Prostate gland (tissue), 2 donors: ENCODE measurements around the gene PAQR8. TPM values are rescaled to one million over a fixed set of nuclear protein-coding genes. Genes with fewer than 3 reads are reported as not detected.

Experiments used
- DNase-seq: peaks from one replicate; pipeline ENCODE4 v3.0.0-alpha.2; 2019; ENCODE audit warnings: low spot score
- H3K27ac ChIP-seq, 2 donors: fragments of 200-600 bp; sonication (generic); 2 replicates each; pipeline ENCODE4 v1.5.1; 2017 to 2019
- H3K27me3 ChIP-seq: fragments of 200-600 bp; sonication (generic); replicated peaks from 2 replicates; pipeline ENCODE4 v1.5.1; 2019; ENCODE audit not compliant: insufficient read depth
- H3K36me3 ChIP-seq, 2 donors: fragments of 200-600 bp; sonication (generic); 1 replicate in 1 of 2; 2 replicates in 1 of 2; pipeline versions ENCODE4 v1.5.1 to v1.8.1; 2017 to 2019
- H3K4me1 ChIP-seq: fragments of 200-600 bp; sonication (generic); replicated peaks from 2 replicates; pipeline ENCODE4 v1.5.1; 2019
- H3K4me3 ChIP-seq, 2 donors: fragments of 200-600 bp; sonication (generic); 2 replicates each; pipeline ENCODE4 v1.5.1; 2017 to 2019
- H3K9me3 ChIP-seq: fragments of 200-600 bp; sonication (generic); 2 replicates; pipeline ENCODE4 v1.5.1; 2017
- POLR2A ChIP-seq: fragments of 450-650 bp; IDR thresholded peaks from one replicate; pipeline ENCODE4 v1.6.1; 2016; ENCODE audit warnings: antibody characterized with exemption, mild to moderate bottlenecking
- POLR2AphosphoS5 ChIP-seq: sonication (generic); formaldehyde crosslinking; IDR thresholded peaks from one replicate; pipeline ENCODE4 v1.6.1; 2017; ENCODE audit warnings: antibody characterized with exemption
- WGBS: methylation state at CpG from one replicate; pipeline ENCODE4 v1.1.5; 2018; 5-methylcytosine and 5-hydroxymethylcytosine counted together
- intact Hi-C: fragments of 100-400 bp; cut with DNase I; formaldehyde crosslinking; loops from one replicate; pipeline ENCODE4 v1.14.2; 2022
- total RNA-seq, 2 donors: library from RNA; depleted of rRNA; stranded (reverse); fragments of >200 nt; gene quantifications; one replicate each; pipeline ENCODE4 v1.1.0, GENCODE V29; 2016
- TF ChIP-seq, protein P1 (sequence below), 4 experiments: fragments of 200-600 bp in 2 of 4; fragments of 450-650 bp in 2 of 4; sonication (generic) in 2 of 4; IDR thresholded peaks; 1 replicate in 3 of 4; 2 replicates in 1 of 4; pipeline ENCODE4 v1.5.1; 2016 to 2019; ENCODE audit warnings: antibody characterized with exemption in 4 of 4, mild to moderate bottlenecking in 2 of 4, moderate library complexity in 2 of 4

The PAQR8 gene
- total RNA-seq, 2 donors from 2014 or later: 9.9 to 15.8 TPM

DNA sequence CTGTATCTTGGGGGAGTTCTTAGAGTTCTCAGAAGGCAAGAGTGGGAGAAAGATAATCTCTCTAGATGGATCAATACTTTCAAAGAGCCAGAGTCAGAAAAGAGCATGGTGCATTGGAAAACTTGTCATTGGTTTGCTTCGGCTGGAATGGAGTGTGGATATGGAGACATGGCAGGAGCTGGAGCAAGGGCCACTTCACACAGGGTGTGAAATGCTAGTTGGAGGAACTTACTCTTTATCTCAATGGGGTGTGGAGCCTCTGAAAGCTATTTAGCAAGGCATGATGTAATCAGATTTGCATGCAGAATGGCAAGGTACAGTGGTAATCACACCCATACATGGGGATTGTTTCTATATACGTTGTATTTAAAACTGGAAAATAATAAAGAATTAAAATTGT is 31.5 kb upstream of the PAQR8 start:
- intact Hi-C loops: no loop called here
- no peaks in the 10 kb centered on the region for H3K4me1 ChIP-seq
- WGBS: 86% methylated on average over 2 of the region's 2 CpGs
- no peaks in the 10 kb centered on the region for H3K36me3 ChIP-seq
- no peak overlapping the region for H3K27ac ChIP-seq
- H3K27me3 ChIP-seq: no peaks in the 10 kb centered on the region
- H3K4me3 ChIP-seq: no peak overlapping the region
- DNase-seq: no peak
- TF ChIP-seq, protein P1, sequence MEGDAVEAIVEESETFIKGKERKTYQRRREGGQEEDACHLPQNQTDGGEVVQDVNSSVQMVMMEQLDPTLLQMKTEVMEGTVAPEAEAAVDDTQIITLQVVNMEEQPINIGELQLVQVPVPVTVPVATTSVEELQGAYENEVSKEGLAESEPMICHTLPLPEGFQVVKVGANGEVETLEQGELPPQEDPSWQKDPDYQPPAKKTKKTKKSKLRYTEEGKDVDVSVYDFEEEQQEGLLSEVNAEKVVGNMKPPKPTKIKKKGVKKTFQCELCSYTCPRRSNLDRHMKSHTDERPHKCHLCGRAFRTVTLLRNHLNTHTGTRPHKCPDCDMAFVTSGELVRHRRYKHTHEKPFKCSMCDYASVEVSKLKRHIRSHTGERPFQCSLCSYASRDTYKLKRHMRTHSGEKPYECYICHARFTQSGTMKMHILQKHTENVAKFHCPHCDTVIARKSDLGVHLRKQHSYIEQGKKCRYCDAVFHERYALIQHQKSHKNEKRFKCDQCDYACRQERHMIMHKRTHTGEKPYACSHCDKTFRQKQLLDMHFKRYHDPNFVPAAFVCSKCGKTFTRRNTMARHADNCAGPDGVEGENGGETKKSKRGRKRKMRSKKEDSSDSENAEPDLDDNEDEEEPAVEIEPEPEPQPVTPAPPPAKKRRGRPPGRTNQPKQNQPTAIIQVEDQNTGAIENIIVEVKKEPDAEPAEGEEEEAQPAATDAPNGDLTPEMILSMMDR (IDR thresholded peaks at IDR 0.05): no peak
- TF ChIP-seq POLR2A: no peak
- H3K9me3 ChIP-seq: no peaks in the 10 kb centered on the region

DNA sequence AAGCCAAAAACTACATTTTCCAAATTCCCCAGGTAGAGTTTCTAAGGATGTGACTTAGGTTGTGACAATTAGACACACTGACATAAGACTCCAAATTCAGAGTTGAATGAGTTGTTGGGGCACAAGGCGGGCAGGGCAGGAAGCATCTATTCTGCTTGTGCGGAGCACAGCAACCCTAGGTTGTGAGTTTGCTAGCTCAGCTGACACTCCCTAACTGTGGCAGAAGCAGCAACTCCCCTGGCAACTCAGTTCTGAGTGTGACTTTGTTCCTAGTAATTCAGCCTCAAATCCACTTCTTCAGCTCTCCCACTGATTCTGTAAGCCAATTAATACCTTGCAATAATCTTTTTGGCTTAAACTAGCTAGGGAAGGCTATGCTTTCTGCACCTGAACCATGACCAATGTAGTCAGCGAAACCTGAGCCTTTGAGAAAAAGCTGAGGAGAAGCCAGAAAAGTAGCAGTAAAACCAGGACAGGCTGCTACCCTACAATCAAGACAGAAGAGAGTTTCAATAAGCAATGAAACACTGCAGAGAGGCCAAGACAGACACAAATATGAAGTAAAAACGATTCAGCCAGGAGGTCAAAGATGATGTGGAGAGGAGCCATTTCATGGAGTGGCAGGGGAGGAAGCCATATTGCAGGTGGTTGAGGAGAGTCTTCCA is 30.0 kb upstream of the PAQR8 start:
- H3K4me3 ChIP-seq: no peak overlapping the region
- intact Hi-C loops: no loop called here
- H3K4me1 ChIP-seq: no peaks in the 10 kb centered on the region
- H3K9me3 ChIP-seq: no peaks in the 10 kb centered on the region
- no peaks in the 10 kb centered on the region for H3K36me3 ChIP-seq
- WGBS: 53% methylated on average over 4 of the region's 4 CpGs
- no peaks in the 10 kb centered on the region for H3K27me3 ChIP-seq
- TF ChIP-seq POLR2AphosphoS5 (no peak), POLR2A (no peak)
- TF ChIP-seq, protein P1 (IDR thresholded peaks at IDR 0.05): no peak
- DNase-seq: no peak
- H3K27ac ChIP-seq: no peak overlapping the region

DNA sequence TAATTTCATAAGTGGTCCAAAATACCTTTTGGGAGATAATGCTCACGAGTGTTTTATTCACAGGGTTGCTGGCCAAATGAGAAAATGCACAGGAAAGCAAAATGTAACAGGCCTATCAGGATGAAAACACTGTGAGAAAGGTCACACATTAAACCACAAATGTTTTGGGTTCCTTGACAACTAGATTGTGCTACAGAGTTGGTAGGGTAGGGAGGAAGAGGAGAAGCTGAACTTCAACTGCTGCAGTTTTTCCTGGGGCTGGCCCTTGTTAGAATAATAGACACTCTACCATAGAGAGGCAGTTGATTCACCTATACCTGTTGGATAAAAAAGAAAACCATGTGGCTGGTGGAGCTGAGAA is 28.1 kb upstream of the PAQR8 start:
- Histone ChIP-seq H3K4me1 (no peaks in the 10 kb centered on the region), H3K4me3 (no peak overlapping the region), H3K27me3 (no peaks in the 10 kb centered on the region), H3K9me3 (no peaks in the 10 kb centered on the region), H3K36me3 (no peaks in the 10 kb centered on the region), H3K27ac (no peak overlapping the region)
- no peak for TF ChIP-seq POLR2AphosphoS5
- TF ChIP-seq POLR2A: no peak
- TF ChIP-seq, protein P1 (IDR thresholded peaks at IDR 0.05): no peak
- no peak for DNase-seq
- 86% methylated on average over 1 of the region's 1 CpG for WGBS
- intact Hi-C loops: no loop called here

DNA sequence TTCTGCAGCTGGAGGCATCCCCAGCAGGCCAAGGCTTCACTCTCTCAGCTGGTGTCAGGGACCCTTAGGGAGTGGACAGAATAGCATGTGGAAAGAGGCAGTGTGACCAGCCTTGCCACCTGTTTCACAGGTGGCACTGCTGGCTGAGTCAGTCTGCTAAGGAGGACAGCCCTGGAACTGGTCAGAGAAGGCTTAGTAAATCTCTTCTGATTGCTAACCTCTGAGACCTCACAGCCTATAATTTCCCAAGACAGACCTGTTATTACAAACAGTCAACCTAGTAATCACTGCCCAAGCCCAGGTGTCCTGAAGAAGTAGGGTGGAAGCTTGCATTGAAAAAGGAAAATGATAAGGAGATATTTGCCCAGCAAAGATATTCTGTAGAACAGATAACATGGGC is 26.4 kb upstream of the PAQR8 start:
- intact Hi-C loops: no loop called here
- H3K4me1 ChIP-seq: no peaks in the 10 kb centered on the region

More for the DNA sequence above, 26.4 kb upstream of the PAQR8 start:
- no peak for DNase-seq
- Histone ChIP-seq H3K9me3 (no peaks in the 10 kb centered on the region), H3K36me3 (no peaks in the 10 kb centered on the region), H3K27me3 (no peaks in the 10 kb centered on the region), H3K27ac (no peak overlapping the region), H3K4me3 (no peak overlapping the region)
- TF ChIP-seq POLR2A: no peak
- TF ChIP-seq POLR2AphosphoS5: no peak
- TF ChIP-seq, protein P1 (IDR thresholded peaks at IDR 0.05): no peak
